ENCODE measurements around the gene GAS7.

DNA sequence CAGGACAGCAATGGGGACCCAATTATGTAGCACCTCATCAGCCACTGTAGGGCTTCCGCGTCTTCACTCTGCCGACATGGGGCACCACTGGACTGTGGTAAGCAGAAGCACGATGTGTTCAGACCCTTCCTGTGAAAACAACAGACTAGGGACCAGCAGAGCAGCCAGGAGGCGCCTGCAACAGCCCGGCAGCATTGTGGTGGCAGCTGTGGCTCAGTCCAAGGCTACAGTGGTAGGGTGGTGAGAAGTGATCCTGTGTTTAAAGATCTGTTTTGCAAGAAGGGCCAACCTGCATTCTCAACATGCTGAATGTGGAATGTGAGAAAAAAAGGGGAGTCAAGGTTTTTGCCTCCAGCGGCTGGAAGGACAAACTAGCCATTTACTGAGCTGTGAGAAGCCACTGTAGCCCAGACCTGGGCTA, 80.8 kb downstream of the GAS7 start:
- TF ChIP-seq, protein P1, sequence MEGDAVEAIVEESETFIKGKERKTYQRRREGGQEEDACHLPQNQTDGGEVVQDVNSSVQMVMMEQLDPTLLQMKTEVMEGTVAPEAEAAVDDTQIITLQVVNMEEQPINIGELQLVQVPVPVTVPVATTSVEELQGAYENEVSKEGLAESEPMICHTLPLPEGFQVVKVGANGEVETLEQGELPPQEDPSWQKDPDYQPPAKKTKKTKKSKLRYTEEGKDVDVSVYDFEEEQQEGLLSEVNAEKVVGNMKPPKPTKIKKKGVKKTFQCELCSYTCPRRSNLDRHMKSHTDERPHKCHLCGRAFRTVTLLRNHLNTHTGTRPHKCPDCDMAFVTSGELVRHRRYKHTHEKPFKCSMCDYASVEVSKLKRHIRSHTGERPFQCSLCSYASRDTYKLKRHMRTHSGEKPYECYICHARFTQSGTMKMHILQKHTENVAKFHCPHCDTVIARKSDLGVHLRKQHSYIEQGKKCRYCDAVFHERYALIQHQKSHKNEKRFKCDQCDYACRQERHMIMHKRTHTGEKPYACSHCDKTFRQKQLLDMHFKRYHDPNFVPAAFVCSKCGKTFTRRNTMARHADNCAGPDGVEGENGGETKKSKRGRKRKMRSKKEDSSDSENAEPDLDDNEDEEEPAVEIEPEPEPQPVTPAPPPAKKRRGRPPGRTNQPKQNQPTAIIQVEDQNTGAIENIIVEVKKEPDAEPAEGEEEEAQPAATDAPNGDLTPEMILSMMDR (IDR thresholded peaks at IDR 0.05) = no peak
- no peak for TF ChIP-seq POLR2A (IDR thresholded peaks at IDR 0.05)
